ENCODE results near the gene TNC.

- TF ChIP-seq CTCF (IDR thresholded peaks at IDR 0.05) = no peak
- no peak for TF ChIP-seq POLR2A (IDR thresholded peaks at IDR 0.05)
Measured at GRCh38 chr9:115137526-115137925, 19.6 kb upstream of the TNC start.
